ENCODE data around the gene SERPINB3.

GRCh38 chr18:63679820-63680606 is 18.3 kb upstream of the SERPINB3 start:
- TF ChIP-seq CTCF (IDR thresholded peaks at IDR 0.05 in 8 of 11, conservative IDR thresholded peaks at IDR 0.05 in 3 of 11) (no peak), POLR2AphosphoS5 (IDR thresholded peaks at IDR 0.05) (no peak), POLR2A (IDR thresholded peaks at IDR 0.05) (no peak)
